IMR-90 (cell line): ENCODE data around the gene NXPE3. TPM values are rescaled to one million over a fixed set of nuclear protein-coding genes. Genes with fewer than 3 reads are reported as not detected.

ENCODE experiments used
- ATAC-seq: fragments of 200-7000 bp; cut with Tn5 transposase; 2 replicates; pipeline ENCODE4 v1.9.1; 2020; ENCODE audit warnings: low read depth, mild to moderate bottlenecking, moderate library complexity
- BruUV-seq: library from RNA; stranded (reverse); fragments of 400-500 nt; replicated peaks from 2 replicates; lab custom pipeline; 2021; lab: Mats Ljungman, UMichigan
- CTCF ChIA-PET: fragments of 300-600 bp; formaldehyde crosslinking; extraction: SDS; loops from one replicate; lab custom pipeline; 2021; ENCODE audit warnings: antibody characterized with exemption; lab: Yijun Ruan, JAX
- POLR2A ChIA-PET: fragments of 300-600 bp; sonication (Branson Sonifier 250); formaldehyde crosslinking; loops from one replicate; lab custom pipeline; 2022; ENCODE audit warnings: antibody characterized with exemption; ENCODE audit not compliant: unreplicated experiment; lab: Charles Lee
- DNase-seq: peaks from one replicate; pipeline ENCODE4 v3.0.0; 2013
- H2AFZ ChIP-seq: replicated peaks from 2 replicates; pipeline ENCODE3; 2013; ENCODE audit warnings: low read length, mild to moderate bottlenecking; ENCODE audit not compliant: poor library complexity
- H2AK5ac ChIP-seq: 2 replicates; pipeline ENCODE4 v1.6.1; 2013; ENCODE audit warnings: low read depth, low read length, inconsistent platforms
- H2AK9ac ChIP-seq: replicated peaks from 2 replicates; pipeline ENCODE3; 2013; ENCODE audit warnings: mild to moderate bottlenecking, low read depth, low read length, moderate library complexity; ENCODE audit not compliant: poor library complexity
- H2BK120ac ChIP-seq: 2 replicates; pipeline ENCODE4 v1.6.1; 2013; ENCODE audit warnings: low read depth, low read length, inconsistent platforms
- H2BK15ac ChIP-seq: 3 replicates; pipeline ENCODE4 v1.6.1; 2013; ENCODE audit warnings: low read depth, low read length, inconsistent platforms
- H2BK20ac ChIP-seq: 2 replicates; pipeline ENCODE4 v1.6.1; 2013; ENCODE audit warnings: low read depth, mild to moderate bottlenecking, inconsistent platforms, low read length, moderate library complexity
- H2BK5ac ChIP-seq: 2 replicates; pipeline ENCODE4 v1.6.1; 2013; ENCODE audit warnings: mild to moderate bottlenecking, low read depth, low read length, inconsistent platforms; ENCODE audit not compliant: poor library complexity, severe bottlenecking
- H3K14ac ChIP-seq: replicated peaks from 2 replicates; pipeline ENCODE4 v1.6.1; 2013; ENCODE audit warnings: low read depth, low read length, inconsistent platforms
- H3K18ac ChIP-seq: 2 replicates; pipeline ENCODE4 v1.6.1; 2013; ENCODE audit warnings: low read depth, low read length, control low read depth
- H3K23ac ChIP-seq: 2 replicates; pipeline ENCODE4 v1.6.1; 2013; ENCODE audit warnings: low read depth, low read length, inconsistent platforms
- H3K27ac ChIP-seq: 2 replicates; pipeline ENCODE4 v1.5.1; 2013; ENCODE audit warnings: mild to moderate bottlenecking, control low read depth, low read length; ENCODE audit not compliant: insufficient read depth
- H3K27me3 ChIP-seq: 2 replicates; pipeline ENCODE4 v1.6.1; 2013; ENCODE audit warnings: low read length; ENCODE audit not compliant: control insufficient read depth, insufficient read depth
- H3K36me3 ChIP-seq: 2 replicates; pipeline ENCODE4 v1.6.1; 2013; ENCODE audit warnings: low read length, mixed read lengths; ENCODE audit not compliant: control insufficient read depth, insufficient read depth
- H3K4ac ChIP-seq: 2 replicates; pipeline ENCODE4 v1.6.1; 2013; ENCODE audit warnings: low read depth, low read length, inconsistent platforms
- H3K4me1 ChIP-seq: 2 replicates; pipeline ENCODE4 v1.6.1; 2013; ENCODE audit warnings: low read length, mixed read lengths; ENCODE audit not compliant: control insufficient read depth, insufficient read depth
- H3K4me2 ChIP-seq: 2 replicates; pipeline ENCODE4 v1.6.1; 2013; ENCODE audit warnings: low read depth, mild to moderate bottlenecking, control low read depth, low read length, moderate library complexity
- H3K4me3 ChIP-seq: 2 replicates; pipeline ENCODE4 v1.5.1; 2013; ENCODE audit warnings: low read depth, mild to moderate bottlenecking, control low read depth, low read length, moderate library complexity; ENCODE audit not compliant: insufficient read depth
- H3K56ac ChIP-seq: 2 replicates; pipeline ENCODE4 v1.6.1; 2013; ENCODE audit warnings: low read length, inconsistent platforms; ENCODE audit not compliant: insufficient read depth; ENCODE audit errors: extremely low read depth
- H3K79me1 ChIP-seq, 2 experiments: 2 replicates each; pipeline ENCODE4 v1.6.1; 2013; ENCODE audit warnings: low read length in 2 of 2, inconsistent platforms in 1 of 2, low read depth in 1 of 2
- H3K9ac ChIP-seq: 2 replicates; pipeline ENCODE4 v1.6.1; 2013; ENCODE audit warnings: low read depth, low read length, control low read depth
- H3K9me1 ChIP-seq: 2 replicates; pipeline ENCODE4 v1.6.1; 2013; ENCODE audit warnings: low read length, inconsistent platforms; ENCODE audit not compliant: insufficient read depth
- H3K9me3 ChIP-seq: 2 replicates; pipeline ENCODE4 v1.6.1; 2013; ENCODE audit warnings: low read length; ENCODE audit not compliant: control insufficient read depth, insufficient read depth
- H4K20me1 ChIP-seq: 2 replicates; pipeline ENCODE4 v1.6.1; 2013; ENCODE audit warnings: low read length, inconsistent platforms; ENCODE audit not compliant: insufficient read depth
- H4K5ac ChIP-seq: 2 replicates; pipeline ENCODE4 v1.6.1; 2013; ENCODE audit warnings: mild to moderate bottlenecking, low read depth, low read length, control low read depth
- H4K8ac ChIP-seq, 2 experiments: 2 replicates each; pipeline ENCODE4 v1.6.1; 2013; ENCODE audit warnings: low read depth in 2 of 2, low read length in 2 of 2, control low read depth in 1 of 2, inconsistent platforms in 1 of 2
- H4K91ac ChIP-seq: 2 replicates; pipeline ENCODE4 v1.6.1; 2013; ENCODE audit warnings: low read depth, low read length, inconsistent platforms; ENCODE audit not compliant: insufficient read depth
- BHLHE40 ChIP-seq: fragments of 150-350 bp; IDR thresholded peaks from 2 replicates; pipeline ENCODE4 v1.6.1; 2016; ENCODE audit warnings: mild to moderate bottlenecking, low read depth, low read length
- CHD1 ChIP-seq: IDR thresholded peaks from 2 replicates; pipeline ENCODE4 v1.6.1; 2012; ENCODE audit warnings: low read depth, low read length, improper control_type of control experiment
- CTCF ChIP-seq: conservative IDR thresholded peaks from 2 replicates; pipeline ENCODE4 v1.5.1; 2012; ENCODE audit warnings: mild to moderate bottlenecking, low read depth, low read length, improper control_type of control experiment
- ELK1 ChIP-seq: fragments of 150-350 bp; IDR thresholded peaks from 2 replicates; pipeline ENCODE4 v1.6.1; 2016; ENCODE audit warnings: low read depth, mild to moderate bottlenecking, low read length, moderate library complexity, borderline replicate concordance
- MXI1 ChIP-seq: IDR thresholded peaks from 2 replicates; pipeline ENCODE4 v1.6.1; 2012; ENCODE audit warnings: low read depth, mild to moderate bottlenecking, low read length, moderate library complexity, borderline replicate concordance
- WGBS, 2 experiments: methylation state at CpG; one replicate each; pipeline versions ENCODE4 v1.1.5 to v1.1.7; 2013; ENCODE audit warnings: missing lambda C conversion rate in 2 of 2; ENCODE audit not compliant: insufficient read length in 1 of 2; ENCODE audit errors: extremely low coverage in 2 of 2; 5-methylcytosine and 5-hydroxymethylcytosine counted together
- dilution Hi-C: fragments of 300-500 bp; cut with HindIII; formaldehyde crosslinking; loops from one replicate; pipeline ENCODE4 v1.14.3; 2018; ENCODE audit warnings: low sequenced_read_pairs; ENCODE audit not compliant: unreplicated experiment
- in situ Hi-C: fragments of 300-500 bp; cut with MboI; formaldehyde crosslinking; loops from 3 replicates; pipeline ENCODE4 v1.14.3; 2019; ENCODE audit warnings: low sequenced_read_pairs, inconsistent platforms, mixed read lengths
- intact Hi-C: fragments of 100-400 bp; cut with micrococcal nuclease; formaldehyde crosslinking; loops from 2 replicates; pipeline ENCODE4 v1.10.0; 2022
- polyA plus RNA-seq, 3 experiments: library from polyadenylated mRNA; depleted of rRNA; stranded (reverse); fragments of >200 nt; gene quantifications; 2 replicates each; pipeline ENCODE4 v1.2.3, GENCODE V29; 2012; ENCODE audit warnings: low replicate concordance in 1 of 3
- total RNA-seq: library from RNA; depleted of rRNA; stranded (reverse); fragments of >200 nt; gene quantifications from 2 replicates; pipeline ENCODE4 v1.2.3, GENCODE V29; 2012

Gene NXPE3
- total and polyA plus RNA-seq, 2 of the 4 experiments (the other 2 are of a cell fraction), result 20.0 to 23.8 TPM

GRCh38 chr3:101778385-101779046 is 495 bp upstream of the NXPE3 start:
- ATAC-seq (peak; percentile 6), DNase-seq (no peak)
- H2BK15ac ChIP-seq, result peak overlapping the region; percentile 38; the same call in 1 of the 3 replicates
- peak overlapping the region; percentile 97 for H2AFZ ChIP-seq
- in situ Hi-C loops, result no loop called here
- ChIA-PET CTCF (no interaction called here), POLR2A (interaction anchor here (0.6 kb wide), 1 partner anchor 24 kb away, joined by 4 read pairs; no protein-coding TSS in a partner anchor)
- H3K56ac ChIP-seq, result peak overlapping the region; percentile 61; the same call in 1 of the 2 replicates
- no peaks in the 10 kb centered on the region for H3K27me3 ChIP-seq
- H3K4me2 ChIP-seq, result peak overlapping the region; percentile 98
- H4K5ac ChIP-seq, result peak overlapping the region; percentile 98
- H3K36me3 ChIP-seq, result peaks cover 8% of the 10 kb centered on the region; the same call in 1 of the 2 replicates
- intact Hi-C loops, result no loop called here
- H3K18ac ChIP-seq, result peak overlapping the region; percentile 78
- peak overlapping the region; percentile 94 for H4K91ac ChIP-seq
- peak overlapping the region; percentile 92 for H3K14ac ChIP-seq
- WGBS, 2 experiments, result 0% methylated on average over 5 of the region's 21 CpGs; no CpG with 5 or more reads in 1 of the 2 experiments
- H3K23ac ChIP-seq, result peak overlapping the region; percentile 83
- peak overlapping the region; percentile 77 for H3K27ac ChIP-seq
- peak overlapping the region; percentile 94 for H3K4ac ChIP-seq
- peak overlapping the region; percentile 82 to 99 for H4K8ac ChIP-seq
- peaks cover 5% of the 10 kb centered on the region; the same call in 1 of the 2 replicates for H3K4me1 ChIP-seq
- H2AK9ac ChIP-seq, result no peak overlapping the region
- H3K79me1 ChIP-seq, result peaks cover 13 to 30% of the 10 kb centered on the region in 2 experiments; a peak in 2 of 4 replicates
- no peak overlapping the region for H2AK5ac ChIP-seq
- peak overlapping the region; percentile 79 for H2BK120ac ChIP-seq
- H3K9me1 ChIP-seq, result peaks cover 2% of the 10 kb centered on the region; the same call in 1 of the 2 replicates
- no TSS peak for BruUV-seq
- no peaks in the 10 kb centered on the region for H4K20me1 ChIP-seq
- no peak for TF ChIP-seq BHLHE40
- no peak for TF ChIP-seq CHD1
- TF ChIP-seq MXI1, result no peak
- TF ChIP-seq ELK1, result no peak
- no peak for TF ChIP-seq CTCF
- peak overlapping the region; percentile 74 for H2BK5ac ChIP-seq
- H3K4me3 ChIP-seq, result peak overlapping the region; percentile 91
- H3K9me3 ChIP-seq, result no peaks in the 10 kb centered on the region
- dilution Hi-C loops, result no loop called here
- peak overlapping the region; percentile 86 for H3K9ac ChIP-seq
- peak overlapping the region; percentile 67; the same call in 1 of the 2 replicates for H2BK20ac ChIP-seq
